ENCODE measurements around the gene POLR1B.
"Not testable (repeated sequence)": the region's sequence is repeated elsewhere in the genome, so short reads cannot be mapped to it uniquely, and the experiment has no call there.

The POLR1B gene

GRCh38 chr2:112542123-112542983 is at the start of gene POLR1B:
TSS of gene POLR1B (plus strand) at chr2:112542465. CDS start at chr2:112542495, 30 bp downstream.
- peak; percentile 88 for DNase-seq

GRCh38 chr2:112493048-112493447 is 49.2 kb upstream of the POLR1B start:
- DNase-seq = no peak

GRCh38 chr2:112493858-112494648 is 48.2 kb upstream of the POLR1B start:
- no peak for DNase-seq

- DNase-seq = no peak
Observed at GRCh38 chr2:112494828-112495227, 47.4 kb upstream of the POLR1B start.

GRCh38 chr2:112495878-112496277 is 46.4 kb upstream of the POLR1B start:
- not testable (repeated sequence) for DNase-seq

GRCh38 chr2:112500850-112501484 is 41.3 kb upstream of the POLR1B start:
- DNase-seq = not testable (repeated sequence)

GRCh38 chr2:112509239-112509998 is 32.8 kb upstream of the POLR1B start:
- not testable (repeated sequence) for DNase-seq

GRCh38 chr2:112516801-112517200 is 25.5 kb upstream of the POLR1B start:
- no peak for DNase-seq

GRCh38 chr2:112518807-112519206 is 23.5 kb upstream of the POLR1B start:
- DNase-seq = no peak

GRCh38 chr2:112519506-112519905 is 22.8 kb upstream of the POLR1B start:
- no peak for DNase-seq

- no peak for DNase-seq
Observed at GRCh38 chr2:112520234-112520783, 22.0 kb upstream of the POLR1B start.

- DNase-seq = no peak
Observed at GRCh38 chr2:112523291-112523777, 18.9 kb upstream of the POLR1B start.

GRCh38 chr2:112524276-112524675 is 18.0 kb upstream of the POLR1B start:
- not testable (repeated sequence) for DNase-seq

- DNase-seq = no peak
Observed at GRCh38 chr2:112528541-112528940, 13.7 kb upstream of the POLR1B start.

- DNase-seq = no peak
Observed at GRCh38 chr2:112529757-112530156, 12.5 kb upstream of the POLR1B start.

GRCh38 chr2:112530728-112531127 is 11.5 kb upstream of the POLR1B start:
- DNase-seq = no peak

GRCh38 chr2:112534826-112535225 is 7.4 kb upstream of the POLR1B start:
- DNase-seq = no peak

- DNase-seq = not testable (repeated sequence)
Observed at GRCh38 chr2:112536665-112537064, 5.6 kb upstream of the POLR1B start.

GRCh38 chr2:112539306-112539705 is 3.0 kb upstream of the POLR1B start:
- DNase-seq = no peak

- no peak for DNase-seq
Observed at GRCh38 chr2:112540906-112541305, 1.4 kb upstream of the POLR1B start.

- DNase-seq = peak; percentile 81
Observed at GRCh38 chr2:112541315-112542122, 746 bp upstream of the POLR1B start.
